ENCODE measurements around the gene NEK3. TPM values are rescaled to one million over a fixed set of nuclear protein-coding genes. Genes with fewer than 3 reads are reported as not detected.

The NEK3 gene
- total RNA-seq, 1 experiment from 2014 or later, result 6.9 TPM

DNA sequence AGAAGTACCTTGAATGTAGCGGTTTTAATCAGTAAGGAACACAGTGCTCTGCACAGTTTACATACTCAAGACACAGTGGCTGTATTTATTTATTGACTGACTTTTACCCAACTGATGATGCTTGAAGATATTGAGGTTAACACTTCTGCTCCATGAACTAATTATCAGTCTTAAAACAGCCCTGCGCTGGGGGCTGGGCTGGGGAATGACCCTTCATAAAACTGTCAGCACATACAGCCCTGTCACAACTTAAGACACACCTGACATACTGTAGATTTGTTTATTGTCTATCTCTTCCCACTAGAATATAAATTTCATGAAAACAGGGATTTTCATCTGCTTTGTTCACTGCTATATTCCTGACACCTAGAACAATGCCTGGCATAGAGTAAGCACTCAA is 41.3 kb downstream of the NEK3 start:
- intact Hi-C loops (cut with micrococcal nuclease), result no loop called here
- DNase-seq, result no peak
- CTCF ChIA-PET, result no interaction called here

DNA sequence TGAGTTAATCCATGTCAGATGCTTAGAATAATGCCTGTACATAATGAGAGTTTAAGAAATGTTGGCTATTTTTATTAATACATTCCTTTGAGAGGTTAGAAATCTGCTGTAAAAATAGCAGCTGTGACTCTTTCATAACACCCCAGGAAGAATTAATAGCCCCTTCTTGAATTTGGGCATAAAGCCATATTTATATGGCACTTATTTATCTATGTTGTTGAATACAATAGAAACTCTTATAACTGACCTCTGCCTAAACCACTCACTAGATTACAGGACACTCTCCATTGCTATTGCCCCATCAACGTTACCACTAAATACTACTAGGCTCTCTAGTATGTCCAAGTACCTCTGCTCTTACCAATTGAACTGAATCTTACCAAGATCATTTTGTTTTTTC is 46.8 kb downstream of the NEK3 start:
- Histone ChIP-seq H3K9me2 (replicated peaks; ENCODE audit: low read length) (no peaks in the 10 kb centered on the region), H3K9ac (ENCODE audit: low read length) (no peak overlapping the region), H3K27ac (ENCODE audit: low read length) (no peak overlapping the region), H3K4me2 (ENCODE audit: low read length) (no peak overlapping the region), H3K36me3 (ENCODE audit: low read depth, low read length) (no peaks in the 10 kb centered on the region), H2AFZ (ENCODE audit: low read length) (no peak overlapping the region), H3F3A (ENCODE audit: low read length, unreplicated experiment) (no peaks in the 10 kb centered on the region), H3K79me2 (ENCODE audit: low read length) (no peaks in the 10 kb centered on the region), H3K4me1 (ENCODE audit: insufficient read depth, low read length) (no peaks in the 10 kb centered on the region), H4K20me1 (ENCODE audit: low read length) (no peaks in the 10 kb centered on the region), H3K27me3 (ENCODE audit: low read length) (no peaks in the 10 kb centered on the region; the same call in 1 of the 2 replicates), H3K4me3 (ENCODE audit: low read length) (no peak overlapping the region), H3K9me3 (ENCODE audit: low read length) (no peaks in the 10 kb centered on the region)
- ATAC-seq, result no peak
- DNase-seq, result no peak
- ChIA-PET CTCF (no interaction called here), POLR2A (ENCODE audit: unreplicated experiment) (no interaction called here)
- no TSS peak for BruUV-seq (replicated peaks)
- intact Hi-C loops (cut with micrococcal nuclease), result no loop called here
- TF ChIP-seq EZH2 (IDR thresholded peaks at IDR 0.05; ENCODE audit: low read length, unreplicated experiment) (no peak), EZH2phosphoT487 (IDR thresholded peaks at IDR 0.05; ENCODE audit: borderline replicate concordance, low read length) (no peak)
- TF ChIP-seq, protein P1, sequence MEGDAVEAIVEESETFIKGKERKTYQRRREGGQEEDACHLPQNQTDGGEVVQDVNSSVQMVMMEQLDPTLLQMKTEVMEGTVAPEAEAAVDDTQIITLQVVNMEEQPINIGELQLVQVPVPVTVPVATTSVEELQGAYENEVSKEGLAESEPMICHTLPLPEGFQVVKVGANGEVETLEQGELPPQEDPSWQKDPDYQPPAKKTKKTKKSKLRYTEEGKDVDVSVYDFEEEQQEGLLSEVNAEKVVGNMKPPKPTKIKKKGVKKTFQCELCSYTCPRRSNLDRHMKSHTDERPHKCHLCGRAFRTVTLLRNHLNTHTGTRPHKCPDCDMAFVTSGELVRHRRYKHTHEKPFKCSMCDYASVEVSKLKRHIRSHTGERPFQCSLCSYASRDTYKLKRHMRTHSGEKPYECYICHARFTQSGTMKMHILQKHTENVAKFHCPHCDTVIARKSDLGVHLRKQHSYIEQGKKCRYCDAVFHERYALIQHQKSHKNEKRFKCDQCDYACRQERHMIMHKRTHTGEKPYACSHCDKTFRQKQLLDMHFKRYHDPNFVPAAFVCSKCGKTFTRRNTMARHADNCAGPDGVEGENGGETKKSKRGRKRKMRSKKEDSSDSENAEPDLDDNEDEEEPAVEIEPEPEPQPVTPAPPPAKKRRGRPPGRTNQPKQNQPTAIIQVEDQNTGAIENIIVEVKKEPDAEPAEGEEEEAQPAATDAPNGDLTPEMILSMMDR (conservative IDR thresholded peaks at IDR 0.05; ENCODE audit: low read depth, low read length), result no peak

More for the DNA sequence above, 41.3 kb downstream of the NEK3 start:
- Histone ChIP-seq H3K79me2 (ENCODE audit: low read length) (no peaks in the 10 kb centered on the region), H3F3A (ENCODE audit: low read length, unreplicated experiment) (no peaks in the 10 kb centered on the region), H3K36me3 (ENCODE audit: low read depth, low read length) (no peaks in the 10 kb centered on the region), H3K9me3 (ENCODE audit: low read length) (no peaks in the 10 kb centered on the region), H4K20me1 (ENCODE audit: low read length) (no peaks in the 10 kb centered on the region), H3K9me2 (replicated peaks; ENCODE audit: low read length) (no peaks in the 10 kb centered on the region), H3K27ac (ENCODE audit: low read length) (no peak overlapping the region), H3K4me2 (ENCODE audit: low read length) (no peak overlapping the region), H3K4me1 (ENCODE audit: insufficient read depth, low read length) (no peaks in the 10 kb centered on the region), H3K27me3 (ENCODE audit: low read length) (no peaks in the 10 kb centered on the region; the same call in 1 of the 2 replicates), H3K4me3 (ENCODE audit: low read length) (no peak overlapping the region), H3K9ac (ENCODE audit: low read length) (no peak overlapping the region), H2AFZ (ENCODE audit: low read length) (no peak overlapping the region)
- TF ChIP-seq, protein P1 (conservative IDR thresholded peaks at IDR 0.05; ENCODE audit: low read depth, low read length), result no peak
- TF ChIP-seq EZH2phosphoT487 (IDR thresholded peaks at IDR 0.05; ENCODE audit: borderline replicate concordance, low read length) (no peak), EZH2 (IDR thresholded peaks at IDR 0.05; ENCODE audit: low read length, unreplicated experiment) (no peak)
- ATAC-seq, result no peak
- POLR2A ChIA-PET (ENCODE audit: unreplicated experiment), result no interaction called here
- no TSS peak for BruUV-seq (replicated peaks)

DNA sequence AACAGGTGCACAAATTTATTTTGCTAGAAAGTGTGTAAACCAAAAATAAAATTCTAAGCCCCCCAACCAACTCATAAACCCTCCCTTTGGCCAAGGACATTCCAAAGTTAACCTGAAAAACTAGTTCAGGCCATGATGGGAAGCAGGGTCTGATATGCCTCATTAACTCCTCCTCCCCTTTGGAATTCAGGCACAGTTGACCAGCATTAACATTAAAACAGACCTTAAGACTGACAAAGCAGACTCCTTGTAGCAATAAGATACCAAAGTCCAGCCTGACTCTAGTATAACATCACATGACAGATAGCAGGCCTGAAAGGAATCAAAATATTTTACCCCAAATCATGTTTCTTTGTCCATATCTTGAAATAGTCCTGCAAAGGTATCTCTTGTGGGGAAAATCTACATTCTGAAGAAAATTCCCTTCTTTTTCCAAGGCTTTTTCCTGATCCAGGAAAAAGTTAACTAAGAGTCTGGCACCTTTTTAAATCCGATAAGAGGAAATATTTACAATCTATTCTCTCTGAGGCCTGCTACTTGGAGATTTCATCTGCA is 50.2 kb downstream of the NEK3 start:
- H2AFZ ChIP-seq (ENCODE audit: low read length), result no peak overlapping the region
- no peaks in the 10 kb centered on the region for H3K4me1 ChIP-seq (ENCODE audit: insufficient read depth, low read length)
- no peaks in the 10 kb centered on the region for H4K20me1 ChIP-seq (ENCODE audit: low read length)
- H3K27me3 ChIP-seq (ENCODE audit: low read length), result no peaks in the 10 kb centered on the region; the same call in 1 of the 2 replicates
- DNase-seq (no peak), ATAC-seq (no peak)
- intact Hi-C loops (cut with micrococcal nuclease), result no loop called here
- H3F3A ChIP-seq (ENCODE audit: low read length, unreplicated experiment), result no peaks in the 10 kb centered on the region
- no peak overlapping the region for H3K27ac ChIP-seq (ENCODE audit: low read length)
- ChIA-PET POLR2A (ENCODE audit: unreplicated experiment) (no interaction called here), CTCF (no interaction called here)
- H3K9me2 ChIP-seq (replicated peaks; ENCODE audit: low read length), result no peaks in the 10 kb centered on the region
- H3K9me3 ChIP-seq (ENCODE audit: low read length), result no peaks in the 10 kb centered on the region
- BruUV-seq (replicated peaks), result no TSS peak
- no peak overlapping the region for H3K4me2 ChIP-seq (ENCODE audit: low read length)
- H3K9ac ChIP-seq (ENCODE audit: low read length), result no peak overlapping the region
- no peaks in the 10 kb centered on the region for H3K79me2 ChIP-seq (ENCODE audit: low read length)
- no peak overlapping the region for H3K4me3 ChIP-seq (ENCODE audit: low read length)
- TF ChIP-seq, protein P1 (conservative IDR thresholded peaks at IDR 0.05; ENCODE audit: low read depth, low read length), result no peak
- TF ChIP-seq EZH2phosphoT487 (IDR thresholded peaks at IDR 0.05; ENCODE audit: borderline replicate concordance, low read length) (no peak), EZH2 (IDR thresholded peaks at IDR 0.05; ENCODE audit: low read length, unreplicated experiment) (no peak)
- no peaks in the 10 kb centered on the region for H3K36me3 ChIP-seq (ENCODE audit: low read depth, low read length)
